ENCODE data around the gene ZNF41. TPM values are rescaled to one million over a fixed set of nuclear protein-coding genes. Genes with fewer than 3 reads are reported as not detected.

Gene ZNF41
- total and polyA plus RNA-seq, 4 donors: 1.9 to 5.0 (median 2.5) TPM

GRCh38 chrX:47503151-47503550 lies 20.1 kb upstream of the ZNF41 start (continued):
- TF ChIP-seq CTCF (IDR thresholded peaks at IDR 0.05; ENCODE audit: low read depth, low read length, missing input control): no peak

- 71% methylated on average over 7 of the region's 7 CpGs for WGBS
- Histone ChIP-seq H3K27me3 (ENCODE audit: control insufficient read depth in 4 of 4, insufficient read depth in 4 of 4, low read length in 3 of 4) (peaks cover 0 to 6% (median 0%) of the 10 kb centered on the region in 4 donors), H3K9ac (ENCODE audit: low read depth in 1 of 2, low read length in 2 of 2) (no peak overlapping the region), H3K4me3 (ENCODE audit: low read depth in 1 of 3, low read length in 3 of 3) (no peak overlapping the region), H3K9me3 (ENCODE audit: control insufficient read depth in 4 of 4, low read length in 3 of 4) (no peaks in the 10 kb centered on the region), H3K27ac (ENCODE audit: low read depth in 1 of 2, low read length in 2 of 2) (no peak overlapping the region), H3K36me3 (ENCODE audit: control insufficient read depth in 4 of 4, insufficient read depth in 3 of 4, low read depth in 1 of 4, low read length in 3 of 4) (no peaks in the 10 kb centered on the region), H3K4me1 (ENCODE audit: control insufficient read depth in 4 of 4, insufficient read depth in 4 of 4, low read length in 3 of 4) (no peaks in the 10 kb centered on the region)
- TF ChIP-seq CTCF (IDR thresholded peaks at IDR 0.05; ENCODE audit: low read depth, low read length, missing input control): no peak
- TF ChIP-seq FOXA2 (IDR thresholded peaks at IDR 0.05): no peak
- no peak for TF ChIP-seq REST (IDR thresholded peaks at IDR 0.05)
- no peak for TF ChIP-seq GABPA (IDR thresholded peaks at IDR 0.05 in 1 of 2, conservative IDR thresholded peaks at IDR 0.05 in 1 of 2)
- no peak for TF ChIP-seq ATF3 (IDR thresholded peaks at IDR 0.05)
- TF ChIP-seq HNF4G (IDR thresholded peaks at IDR 0.05): no peak
- no peak for TF ChIP-seq MAX (IDR thresholded peaks at IDR 0.05)
- TF ChIP-seq JUND (IDR thresholded peaks at IDR 0.05): no peak
- no peak for TF ChIP-seq TAF1 (conservative IDR thresholded peaks at IDR 0.05)
- TF ChIP-seq EGR1 (IDR thresholded peaks at IDR 0.05; ENCODE audit: low read depth in 2 of 2): no peak
- TF ChIP-seq FOXA1 (IDR thresholded peaks at IDR 0.05): no peak
- no peak for TF ChIP-seq ZBTB33 (IDR thresholded peaks at IDR 0.05)
- TF ChIP-seq RXRA (IDR thresholded peaks at IDR 0.05): no peak
- TF ChIP-seq YY1 (IDR thresholded peaks at IDR 0.05): no peak
- no peak for TF ChIP-seq SP1 (IDR thresholded peaks at IDR 0.05)
- TF ChIP-seq RAD21 (IDR thresholded peaks at IDR 0.05): no peak
- no peak for TF ChIP-seq NR2F2 (IDR thresholded peaks at IDR 0.05)
- TF ChIP-seq HNF4A (conservative IDR thresholded peaks at IDR 0.05): no peak
- no peak for DNase-seq (ENCODE audit: low spot score)
Observed at GRCh38 chrX:47502316-47503125, 19.5 kb upstream of the ZNF41 start.
